Measurements from ENCODE around the gene SF1. TPM values are rescaled to one million over a fixed set of nuclear protein-coding genes. Genes with fewer than 3 reads are reported as not detected.

Gene SF1
- total RNA-seq, 3 donors from 2014 or later (not counting 1 experiment from before 2014, with no cell fraction given): 841 to 864 (median 845) TPM

DNA sequence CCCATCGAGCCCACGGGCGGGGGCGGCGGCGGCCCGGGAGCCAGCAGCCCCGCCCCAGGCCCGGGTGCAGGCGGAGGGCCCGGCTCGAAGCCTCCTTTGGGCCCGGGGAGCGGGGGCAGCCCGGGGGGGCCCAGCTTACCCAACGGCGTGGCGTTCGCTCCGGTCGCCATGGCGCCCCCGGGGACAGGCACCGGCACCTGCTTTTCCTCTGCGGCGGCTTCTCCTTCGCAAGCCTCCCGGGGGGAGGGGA is 194 bp downstream of the SF1 start:
- Mint-ChIP-seq H3K27ac (peak overlapping the region; percentile 97 to 100), H3K36me3 (peaks cover 32% of the 10 kb centered on the region), H3K4me1 (peaks cover 49 to 52% of the 10 kb centered on the region in 2 donors), H3K9me3 (no peaks in the 10 kb centered on the region), H3K4me3 (peak overlapping the region; percentile 95), H3K27me3 (ENCODE audit: low read depth in 2 of 2) (no peaks in the 10 kb centered on the region)
- no peak for DNase-seq
- Histone ChIP-seq H3K4me1 (ENCODE audit: control insufficient read depth, insufficient read depth, low read length) (peaks cover 28% of the 10 kb centered on the region), H3K4me3 (ENCODE audit: low read length) (peak overlapping the region; percentile 59), H3K36me3 (ENCODE audit: control insufficient read depth, insufficient read depth, low read length) (peaks cover 41% of the 10 kb centered on the region), H3K9me3 (ENCODE audit: control insufficient read depth, insufficient read depth, low read length) (no peaks in the 10 kb centered on the region), H3K27me3 (ENCODE audit: control insufficient read depth, insufficient read depth, low read length) (no peaks in the 10 kb centered on the region), H3K27ac (ENCODE audit: low read length) (peak overlapping the region; percentile 98)
- intact Hi-C loops (cut with micrococcal nuclease): loop anchor here (1.0 to 10.0 kb wide), 4 partner anchors 13 to 337 kb away; partner anchors contain the start of genes EHD1, TM7SF2 and ZNHIT2
- under 1% methylated on average over 28 of the region's 28 CpGs for WGBS (ENCODE audit: insufficient coverage)
- ATAC-seq: peak; percentile 0 to 3 (median 3)
- TF ChIP-seq, protein P1, sequence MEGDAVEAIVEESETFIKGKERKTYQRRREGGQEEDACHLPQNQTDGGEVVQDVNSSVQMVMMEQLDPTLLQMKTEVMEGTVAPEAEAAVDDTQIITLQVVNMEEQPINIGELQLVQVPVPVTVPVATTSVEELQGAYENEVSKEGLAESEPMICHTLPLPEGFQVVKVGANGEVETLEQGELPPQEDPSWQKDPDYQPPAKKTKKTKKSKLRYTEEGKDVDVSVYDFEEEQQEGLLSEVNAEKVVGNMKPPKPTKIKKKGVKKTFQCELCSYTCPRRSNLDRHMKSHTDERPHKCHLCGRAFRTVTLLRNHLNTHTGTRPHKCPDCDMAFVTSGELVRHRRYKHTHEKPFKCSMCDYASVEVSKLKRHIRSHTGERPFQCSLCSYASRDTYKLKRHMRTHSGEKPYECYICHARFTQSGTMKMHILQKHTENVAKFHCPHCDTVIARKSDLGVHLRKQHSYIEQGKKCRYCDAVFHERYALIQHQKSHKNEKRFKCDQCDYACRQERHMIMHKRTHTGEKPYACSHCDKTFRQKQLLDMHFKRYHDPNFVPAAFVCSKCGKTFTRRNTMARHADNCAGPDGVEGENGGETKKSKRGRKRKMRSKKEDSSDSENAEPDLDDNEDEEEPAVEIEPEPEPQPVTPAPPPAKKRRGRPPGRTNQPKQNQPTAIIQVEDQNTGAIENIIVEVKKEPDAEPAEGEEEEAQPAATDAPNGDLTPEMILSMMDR (IDR thresholded peaks at IDR 0.05): no peak

DNA sequence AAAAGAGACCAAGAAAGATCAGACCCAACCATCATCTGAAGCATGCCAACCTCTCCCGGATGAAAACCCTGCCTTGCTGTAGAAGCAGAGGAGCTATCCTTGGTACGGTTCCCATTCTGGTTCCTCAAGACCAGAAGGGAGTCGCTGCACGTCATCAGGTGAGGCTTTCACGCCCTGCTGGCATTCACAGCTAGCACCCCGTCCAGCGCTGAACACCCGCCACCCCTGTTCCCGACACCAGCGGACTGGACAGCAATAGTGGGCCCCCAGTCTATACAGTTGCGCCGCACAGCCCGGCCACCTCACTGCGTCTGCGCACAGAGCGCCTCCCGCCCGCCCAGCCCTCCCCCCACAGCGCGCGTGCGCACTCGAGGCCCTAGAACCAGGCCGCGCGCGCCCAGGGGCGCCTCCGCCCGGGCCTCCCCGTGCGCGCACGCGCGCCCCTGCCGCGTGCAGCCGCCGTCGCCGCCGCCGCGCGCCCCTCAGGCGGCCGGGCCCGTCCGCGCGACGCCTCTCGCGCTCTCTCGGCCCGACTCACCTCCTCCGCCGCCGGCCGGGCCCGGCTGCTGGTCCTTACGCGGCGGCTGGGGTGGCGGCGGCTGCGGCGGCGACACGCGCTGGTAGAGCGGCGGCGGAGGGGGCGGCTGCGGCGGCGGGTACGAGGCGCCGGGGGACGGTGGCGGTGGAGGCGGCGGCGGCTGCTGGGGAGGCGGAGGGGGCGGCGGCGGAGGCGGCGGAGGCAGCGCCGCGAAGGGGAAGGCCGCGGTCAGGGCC is 706 bp downstream of the SF1 start:
- H3K4me1 Mint-ChIP-seq: peaks cover 54 to 55% of the 10 kb centered on the region in 2 donors
- no peaks in the 10 kb centered on the region for H3K27me3 Mint-ChIP-seq (ENCODE audit: low read depth in 2 of 2)
- no peaks in the 10 kb centered on the region for H3K9me3 Mint-ChIP-seq
- Histone ChIP-seq H3K27ac (ENCODE audit: low read length) (peak overlapping the region; percentile 71), H3K9me3 (ENCODE audit: control insufficient read depth, insufficient read depth, low read length) (no peaks in the 10 kb centered on the region), H3K4me1 (ENCODE audit: control insufficient read depth, insufficient read depth, low read length) (peaks cover 32% of the 10 kb centered on the region), H3K27me3 (ENCODE audit: control insufficient read depth, insufficient read depth, low read length) (no peaks in the 10 kb centered on the region), H3K36me3 (ENCODE audit: control insufficient read depth, insufficient read depth, low read length) (peaks cover 46% of the 10 kb centered on the region), H3K4me3 (ENCODE audit: low read length) (peak overlapping the region; percentile 64)
- under 1% methylated on average over 98 of the region's 98 CpGs for WGBS (ENCODE audit: insufficient coverage)
- H3K4me3 Mint-ChIP-seq: peak overlapping the region; percentile 94
- H3K27ac Mint-ChIP-seq: peak overlapping the region; percentile 97 to 100
- ATAC-seq: peak; percentile 10 to 27 (median 11)
- TF ChIP-seq, protein P1 (IDR thresholded peaks at IDR 0.05): no peak
- DNase-seq: peak; percentile 82 to 95
- intact Hi-C loops (cut with micrococcal nuclease): loop anchor here (1.0 to 10.0 kb wide), 4 partner anchors 13 to 337 kb away; partner anchors contain the start of genes EHD1, TM7SF2 and ZNHIT2
- H3K36me3 Mint-ChIP-seq: peaks cover 33% of the 10 kb centered on the region

DNA sequence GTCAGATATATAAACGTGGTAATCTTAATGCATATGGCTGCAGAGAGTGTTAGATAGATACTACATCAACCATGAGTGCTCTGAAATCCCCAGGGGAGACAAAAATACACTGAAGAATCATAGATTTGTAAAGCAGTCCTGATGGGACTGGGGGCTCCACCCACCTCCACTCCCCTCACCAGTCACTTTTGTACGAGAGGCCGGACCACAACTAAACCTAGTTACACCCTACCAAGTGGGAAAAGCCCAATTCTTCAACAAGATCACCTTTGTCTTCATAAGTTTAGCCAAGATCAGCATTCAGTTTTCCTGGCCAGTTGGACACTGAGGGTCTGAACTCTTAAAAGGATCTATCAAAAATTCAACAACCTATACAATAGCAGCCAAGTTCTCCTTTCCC is 1.5 kb downstream of the SF1 start:
- H3K4me3 Mint-ChIP-seq: peak overlapping the region; percentile 94
- no peaks in the 10 kb centered on the region for H3K27me3 Mint-ChIP-seq (ENCODE audit: low read depth in 2 of 2)
- Histone ChIP-seq H3K27ac (ENCODE audit: low read length) (peak overlapping the region; percentile 71), H3K9me3 (ENCODE audit: control insufficient read depth, insufficient read depth, low read length) (no peaks in the 10 kb centered on the region), H3K4me1 (ENCODE audit: control insufficient read depth, insufficient read depth, low read length) (peaks cover 32% of the 10 kb centered on the region), H3K27me3 (ENCODE audit: control insufficient read depth, insufficient read depth, low read length) (no peaks in the 10 kb centered on the region), H3K36me3 (ENCODE audit: control insufficient read depth, insufficient read depth, low read length) (peaks cover 53% of the 10 kb centered on the region), H3K4me3 (ENCODE audit: low read length) (peak overlapping the region; percentile 64)
- no peaks in the 10 kb centered on the region for H3K9me3 Mint-ChIP-seq
- WGBS (ENCODE audit: insufficient coverage): 19% methylated on average over 2 of the region's 3 CpGs
- DNase-seq (no peak), ATAC-seq (no peak)
- peaks cover 59 to 62% of the 10 kb centered on the region in 2 donors for H3K4me1 Mint-ChIP-seq
- peaks cover 40% of the 10 kb centered on the region for H3K36me3 Mint-ChIP-seq
- H3K27ac Mint-ChIP-seq: peak overlapping the region; percentile 89 to 94
- intact Hi-C loops (cut with micrococcal nuclease): loop anchor here (10.0 kb wide), 1 partner anchor 338 kb away; the partner anchor contains the start of genes TM7SF2 and ZNHIT2
- TF ChIP-seq, protein P1 (IDR thresholded peaks at IDR 0.05): no peak
